Rectal smooth muscle tissue (tissue), 1 donor: Measurements from ENCODE around the gene IGSF5.
"Not testable (repeated sequence)": the region's sequence is repeated elsewhere in the genome, so short reads cannot be mapped to it uniquely, and the experiment has no call there.

Source experiments
- H3K27ac ChIP-seq: one replicate; pipeline ENCODE4 v1.7.0; 2013; ENCODE audit warnings: low read depth, low read length, inconsistent platforms
- H3K27me3 ChIP-seq: one replicate; pipeline ENCODE4 v1.7.0; 2013; ENCODE audit warnings: low read length; ENCODE audit not compliant: control insufficient read depth, insufficient read depth
- H3K36me3 ChIP-seq: one replicate; pipeline ENCODE4 v1.7.0; 2013; ENCODE audit warnings: low read length; ENCODE audit not compliant: control insufficient read depth, insufficient read depth
- H3K4me1 ChIP-seq: one replicate; pipeline ENCODE4 v1.7.0; 2013; ENCODE audit warnings: low read length; ENCODE audit not compliant: control insufficient read depth, insufficient read depth
- H3K4me3 ChIP-seq: one replicate; pipeline ENCODE4 v1.7.0; 2013; ENCODE audit warnings: low read length
- H3K9ac ChIP-seq: one replicate; pipeline ENCODE4 v1.7.0; 2013; ENCODE audit warnings: low read length

Gene IGSF5

DNA sequence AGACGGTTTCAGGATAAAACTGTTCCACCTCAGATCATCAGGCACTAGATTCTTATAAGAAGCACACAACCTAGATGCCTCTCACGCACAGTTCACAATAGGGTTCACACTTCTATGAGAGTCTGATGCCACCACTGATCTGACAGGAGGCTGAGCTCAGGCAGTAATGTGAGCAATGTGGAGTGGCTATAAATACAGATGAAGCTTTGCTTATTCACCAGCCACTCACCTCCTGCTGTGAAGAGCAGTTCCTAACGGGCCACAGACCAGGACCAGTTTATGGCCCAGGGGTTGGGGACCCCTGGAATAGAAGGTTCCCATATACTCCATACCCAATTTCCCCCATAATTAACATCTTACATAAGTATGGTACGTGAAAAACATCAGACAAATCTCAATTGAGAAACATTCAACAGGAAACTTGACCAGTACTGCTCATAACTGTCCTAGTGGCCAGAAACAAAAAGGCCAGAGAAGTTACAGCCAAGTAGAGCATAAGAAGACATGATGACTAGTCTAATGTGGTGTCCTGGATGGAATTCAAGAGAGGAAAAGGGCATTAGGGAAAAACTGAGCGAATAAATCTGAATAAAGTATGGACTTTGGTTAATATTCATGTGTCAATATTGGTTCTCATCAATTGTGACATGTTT is 24.7 kb upstream of the IGSF5 start:
- Histone ChIP-seq H3K4me3 (no peak overlapping the region), H3K27me3 (no peaks in the 10 kb centered on the region), H3K27ac (no peak overlapping the region), H3K4me1 (no peaks in the 10 kb centered on the region), H3K36me3 (no peaks in the 10 kb centered on the region), H3K9ac (no peak overlapping the region)

DNA sequence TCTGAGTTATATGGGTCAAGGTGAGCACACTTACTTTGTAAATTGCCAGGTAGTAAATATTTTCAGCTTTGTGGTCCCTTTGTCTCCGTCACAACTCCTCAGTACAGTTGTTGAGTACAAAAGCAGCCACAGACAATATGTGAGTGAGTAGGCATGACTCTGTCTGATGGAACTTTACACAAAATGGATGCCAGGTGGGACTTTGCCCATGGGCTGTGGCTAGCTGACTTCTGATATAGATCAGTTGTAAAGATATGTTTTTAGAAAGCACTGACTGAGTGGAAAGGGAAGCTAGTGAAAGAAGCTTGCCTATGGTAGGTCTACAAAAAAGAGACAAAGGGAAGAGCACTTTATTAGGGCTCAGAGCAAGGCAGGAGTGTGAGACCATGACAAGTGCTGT is 23.1 kb upstream of the IGSF5 start:
- Histone ChIP-seq H3K27me3 (no peaks in the 10 kb centered on the region), H3K4me1 (no peaks in the 10 kb centered on the region), H3K9ac (no peak overlapping the region), H3K27ac (no peak overlapping the region), H3K36me3 (no peaks in the 10 kb centered on the region), H3K4me3 (no peak overlapping the region)

- Histone ChIP-seq H3K4me3 (no peak overlapping the region), H3K36me3 (no peaks in the 10 kb centered on the region), H3K9ac (no peak overlapping the region), H3K4me1 (no peaks in the 10 kb centered on the region), H3K27me3 (no peaks in the 10 kb centered on the region), H3K27ac (no peak overlapping the region)
These were observed 20.0 kb upstream of the IGSF5 start for GRCh38 chr21:39724944-39725343.

GRCh38 chr21:39726133-39726532 is 18.9 kb upstream of the IGSF5 start:
- H3K9ac ChIP-seq, result no peak overlapping the region
- H3K4me3 ChIP-seq, result no peak overlapping the region
- no peaks in the 10 kb centered on the region for H3K27me3 ChIP-seq
- no peaks in the 10 kb centered on the region for H3K36me3 ChIP-seq
- H3K27ac ChIP-seq, result no peak overlapping the region
- no peaks in the 10 kb centered on the region for H3K4me1 ChIP-seq

DNA sequence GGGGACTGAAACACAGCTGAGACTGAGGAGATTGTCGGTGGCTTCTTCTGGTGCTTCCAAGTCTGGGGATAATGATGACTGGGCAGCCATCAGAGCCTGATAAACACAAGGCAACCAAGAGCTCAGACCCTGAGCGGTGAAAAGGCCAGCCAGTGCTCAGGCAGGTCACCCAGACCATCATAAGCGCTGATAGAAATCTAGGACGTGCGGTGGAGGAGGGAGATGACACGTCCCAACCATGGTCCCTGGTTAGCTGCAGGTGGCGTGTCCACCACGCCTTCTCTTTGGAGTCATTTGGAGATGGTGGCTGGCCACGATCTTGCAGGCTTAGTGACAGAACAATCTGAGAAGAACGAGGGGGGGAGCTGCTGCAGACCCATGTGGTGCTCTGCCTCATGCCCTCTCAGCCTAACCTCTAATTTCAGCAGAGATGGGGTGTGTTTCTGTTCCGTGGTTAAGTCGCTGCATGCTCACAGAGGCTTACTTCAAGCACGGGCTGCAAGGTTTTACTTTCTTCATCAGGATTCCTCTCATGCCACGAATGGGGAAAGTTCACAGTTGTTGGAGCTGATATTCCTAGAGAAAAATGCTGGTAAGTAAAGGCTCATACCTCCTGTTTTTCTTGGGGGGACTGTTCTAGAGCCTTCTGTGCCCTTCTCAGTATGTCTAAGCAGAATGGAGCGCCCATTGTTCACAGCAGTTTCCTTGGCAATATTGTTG is 17.4 kb upstream of the IGSF5 start:
- Histone ChIP-seq H3K27ac (no peak overlapping the region), H3K4me3 (no peak overlapping the region), H3K36me3 (no peaks in the 10 kb centered on the region), H3K4me1 (no peaks in the 10 kb centered on the region), H3K27me3 (no peaks in the 10 kb centered on the region), H3K9ac (no peak overlapping the region)

- Histone ChIP-seq H3K9ac (no peak overlapping the region), H3K4me1 (no peaks in the 10 kb centered on the region), H3K4me3 (no peak overlapping the region), H3K27me3 (no peaks in the 10 kb centered on the region), H3K27ac (no peak overlapping the region), H3K36me3 (no peaks in the 10 kb centered on the region)
These were observed 16.6 kb upstream of the IGSF5 start for GRCh38 chr21:39728341-39728740.

GRCh38 chr21:39730418-39731157 is 14.4 kb upstream of the IGSF5 start:
- Histone ChIP-seq H3K36me3 (no peaks in the 10 kb centered on the region), H3K4me3 (no peak overlapping the region), H3K27me3 (no peaks in the 10 kb centered on the region), H3K9ac (no peak overlapping the region), H3K27ac (no peak overlapping the region), H3K4me1 (no peaks in the 10 kb centered on the region)

DNA sequence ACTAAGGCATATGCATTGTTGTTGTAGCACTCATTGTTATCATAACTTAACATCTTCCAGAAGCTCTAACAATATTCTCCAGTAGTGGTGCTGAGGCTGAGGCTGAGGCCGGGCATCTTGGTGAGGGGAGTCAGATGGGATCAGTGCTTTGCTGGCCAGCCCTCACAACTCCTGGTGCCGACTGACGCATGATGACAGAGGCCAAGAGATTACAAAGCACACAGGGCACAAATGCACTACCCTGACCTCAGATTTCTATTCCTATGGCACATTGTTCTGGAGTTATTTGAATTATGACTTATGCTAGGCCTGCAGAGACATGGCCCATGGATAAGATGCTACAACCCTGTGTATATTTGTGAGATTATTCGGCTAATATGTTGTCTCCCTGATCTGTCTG is 8.3 kb upstream of the IGSF5 start:
- no peaks in the 10 kb centered on the region for H3K4me1 ChIP-seq
- H3K27ac ChIP-seq, result no peak overlapping the region
- no peaks in the 10 kb centered on the region for H3K36me3 ChIP-seq
- H3K27me3 ChIP-seq, result no peaks in the 10 kb centered on the region
- no peak overlapping the region for H3K4me3 ChIP-seq
- H3K9ac ChIP-seq, result no peak overlapping the region

GRCh38 chr21:39737376-39738000 is 7.5 kb upstream of the IGSF5 start:
- no peaks in the 10 kb centered on the region for H3K4me1 ChIP-seq

DNA sequence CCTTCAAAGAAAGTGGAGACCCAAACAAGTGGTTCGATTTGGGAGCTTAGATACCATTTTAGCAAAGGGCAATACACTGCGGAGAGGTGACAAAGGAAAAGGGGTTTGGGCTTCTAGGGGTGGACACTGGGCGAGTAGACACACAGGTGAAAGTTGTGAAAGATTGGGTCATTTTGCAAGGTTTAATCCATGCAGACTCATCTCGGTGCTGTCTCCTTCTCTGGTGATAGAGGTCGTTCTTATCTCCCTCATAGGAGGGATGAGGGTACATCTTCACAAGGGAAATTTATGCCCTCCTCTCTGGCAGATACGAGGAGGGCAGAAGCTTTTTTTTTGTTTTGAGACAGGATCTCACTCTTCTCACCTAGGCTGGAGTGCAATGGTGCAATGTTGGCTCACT is 6.4 kb upstream of the IGSF5 start:
- H3K4me1 ChIP-seq, result no peaks in the 10 kb centered on the region
- H3K9ac ChIP-seq, result no peak overlapping the region
- no peak overlapping the region for H3K4me3 ChIP-seq
- H3K36me3 ChIP-seq, result no peaks in the 10 kb centered on the region
- no peak overlapping the region for H3K27ac ChIP-seq
- no peaks in the 10 kb centered on the region for H3K27me3 ChIP-seq

More at GRCh38 chr21:39737376-39738000, 7.5 kb upstream of the IGSF5 start:
- H3K27ac ChIP-seq, result no peak overlapping the region
- no peaks in the 10 kb centered on the region for H3K27me3 ChIP-seq
- no peak overlapping the region for H3K4me3 ChIP-seq
- no peaks in the 10 kb centered on the region for H3K36me3 ChIP-seq
- H3K9ac ChIP-seq, result no peak overlapping the region

DNA sequence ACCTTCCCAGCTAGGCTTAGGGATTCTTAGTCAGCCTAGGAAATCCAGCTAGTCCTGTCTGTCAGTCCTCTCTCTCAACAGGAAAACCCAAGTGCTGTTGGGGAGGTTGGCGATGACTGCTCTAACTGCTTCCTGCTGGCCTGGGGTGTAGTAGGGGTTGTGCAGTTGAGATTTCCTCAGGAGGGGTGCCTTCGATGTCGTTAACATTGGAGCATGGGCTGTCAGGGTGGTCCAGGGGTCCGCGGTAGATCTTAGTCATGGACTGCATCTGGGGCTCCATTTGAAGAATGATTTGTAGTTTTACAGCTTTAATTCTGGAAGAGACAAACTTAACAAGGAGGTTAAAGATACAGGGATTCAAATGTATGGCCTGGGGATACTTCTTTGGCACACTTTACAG is 5.5 kb upstream of the IGSF5 start:
- not testable (repeated sequence) for H3K27ac ChIP-seq, H3K4me1 ChIP-seq, H3K4me3 ChIP-seq, H3K9ac ChIP-seq, H3K36me3 ChIP-seq, H3K27me3 ChIP-seq

DNA sequence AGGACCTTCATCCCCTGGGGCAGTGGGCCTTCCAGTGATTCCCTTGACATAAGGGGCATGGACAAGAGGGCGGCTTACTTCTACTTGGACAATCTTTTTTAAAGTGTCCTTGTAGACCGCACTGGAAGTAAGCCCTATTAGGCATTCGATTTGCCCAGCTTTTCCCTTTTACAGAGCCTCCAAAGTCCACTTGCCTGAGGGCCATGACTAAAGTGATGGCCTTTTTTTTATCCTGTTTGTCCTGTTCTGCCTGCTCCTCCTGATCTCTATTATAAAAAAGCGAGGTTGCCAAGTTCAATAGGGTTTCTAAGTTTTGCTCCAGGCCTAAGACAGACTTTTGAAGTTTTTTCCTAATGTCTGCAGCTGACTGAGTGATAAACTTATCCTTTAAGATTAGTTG is 2.4 kb upstream of the IGSF5 start:
- H3K36me3 ChIP-seq, H3K4me3 ChIP-seq, H3K4me1 ChIP-seq, H3K27me3 ChIP-seq, H3K27ac ChIP-seq, H3K9ac ChIP-seq: not testable (repeated sequence)
